Neuron (in vitro differentiated cells): ENCODE results near the gene PRDM9.
"Not testable (repeated sequence)": the region's sequence is repeated elsewhere in the genome, so short reads cannot be mapped to it uniquely, and the experiment has no call there.

Source experiments
- H2AFZ ChIP-seq: one replicate; pipeline ENCODE4 v1.6.1; 2013; ENCODE audit warnings: low read depth, mild to moderate bottlenecking, inconsistent platforms, low read length, moderate library complexity
- H3K27me3 ChIP-seq: one replicate; pipeline ENCODE4 v1.6.1; 2013; ENCODE audit warnings: low read length; ENCODE audit not compliant: insufficient read depth
- H3K36me3 ChIP-seq: one replicate; pipeline ENCODE4 v1.6.1; 2013; ENCODE audit warnings: low read length; ENCODE audit not compliant: insufficient read depth
- H3K4me1 ChIP-seq: one replicate; pipeline ENCODE4 v1.6.1; 2013; ENCODE audit warnings: low read length; ENCODE audit not compliant: insufficient read depth
- H3K4me3 ChIP-seq: 2 replicates; pipeline ENCODE4 v1.5.1; 2013; ENCODE audit warnings: mild to moderate bottlenecking, low read length, moderate library complexity
- H3K9me3 ChIP-seq: one replicate; pipeline ENCODE4 v1.6.1; 2013; ENCODE audit warnings: low read length

PRDM9 gene

DNA sequence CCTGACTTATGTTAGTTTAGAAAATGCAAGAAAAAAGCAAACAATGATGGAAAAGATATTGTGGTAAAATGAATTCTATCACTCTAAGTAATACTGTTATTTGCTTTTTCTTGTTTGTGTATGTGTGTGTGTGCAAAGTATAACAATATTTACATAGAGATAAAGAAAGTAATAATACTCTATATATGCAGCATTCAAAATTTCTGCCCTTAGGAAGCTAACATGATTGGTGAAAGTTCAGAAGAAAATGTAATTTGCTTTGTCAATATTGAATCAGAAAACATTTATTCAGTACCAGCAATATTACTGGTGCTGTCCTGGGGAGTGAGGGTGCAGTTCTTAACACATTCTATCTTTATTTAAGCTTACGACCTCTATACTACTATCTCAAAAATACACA is 12.9 kb upstream of the PRDM9 start:
- H2AFZ ChIP-seq: no peak overlapping the region
- no peak overlapping the region for H3K4me3 ChIP-seq
- no peaks in the 10 kb centered on the region for H3K36me3 ChIP-seq
- H3K4me1 ChIP-seq: no peaks in the 10 kb centered on the region
- H3K9me3 ChIP-seq: no peaks in the 10 kb centered on the region
- H3K27me3 ChIP-seq: no peaks in the 10 kb centered on the region

DNA sequence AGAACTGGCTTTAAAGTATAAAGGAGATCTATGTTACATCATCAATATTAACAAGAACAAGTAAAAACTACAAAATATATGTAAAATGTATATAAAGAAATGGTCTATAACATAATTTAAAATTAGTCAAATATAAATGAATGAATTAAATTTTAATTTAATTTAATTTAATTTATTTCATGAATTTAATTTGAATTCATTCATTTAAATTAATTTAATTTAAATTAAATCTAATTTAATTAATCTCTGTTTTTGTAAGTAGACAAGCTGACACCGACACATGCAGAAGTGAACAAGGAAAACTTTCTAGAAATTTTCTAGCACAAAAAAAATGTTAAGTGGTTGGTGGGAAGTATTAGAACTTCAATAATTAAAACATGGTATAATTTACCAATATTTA is 10.8 kb upstream of the PRDM9 start:
- Histone ChIP-seq H3K27me3 (no peaks in the 10 kb centered on the region), H3K4me1 (no peaks in the 10 kb centered on the region), H3K4me3 (no peak overlapping the region), H3K36me3 (no peaks in the 10 kb centered on the region), H2AFZ (no peak overlapping the region), H3K9me3 (no peaks in the 10 kb centered on the region)

DNA sequence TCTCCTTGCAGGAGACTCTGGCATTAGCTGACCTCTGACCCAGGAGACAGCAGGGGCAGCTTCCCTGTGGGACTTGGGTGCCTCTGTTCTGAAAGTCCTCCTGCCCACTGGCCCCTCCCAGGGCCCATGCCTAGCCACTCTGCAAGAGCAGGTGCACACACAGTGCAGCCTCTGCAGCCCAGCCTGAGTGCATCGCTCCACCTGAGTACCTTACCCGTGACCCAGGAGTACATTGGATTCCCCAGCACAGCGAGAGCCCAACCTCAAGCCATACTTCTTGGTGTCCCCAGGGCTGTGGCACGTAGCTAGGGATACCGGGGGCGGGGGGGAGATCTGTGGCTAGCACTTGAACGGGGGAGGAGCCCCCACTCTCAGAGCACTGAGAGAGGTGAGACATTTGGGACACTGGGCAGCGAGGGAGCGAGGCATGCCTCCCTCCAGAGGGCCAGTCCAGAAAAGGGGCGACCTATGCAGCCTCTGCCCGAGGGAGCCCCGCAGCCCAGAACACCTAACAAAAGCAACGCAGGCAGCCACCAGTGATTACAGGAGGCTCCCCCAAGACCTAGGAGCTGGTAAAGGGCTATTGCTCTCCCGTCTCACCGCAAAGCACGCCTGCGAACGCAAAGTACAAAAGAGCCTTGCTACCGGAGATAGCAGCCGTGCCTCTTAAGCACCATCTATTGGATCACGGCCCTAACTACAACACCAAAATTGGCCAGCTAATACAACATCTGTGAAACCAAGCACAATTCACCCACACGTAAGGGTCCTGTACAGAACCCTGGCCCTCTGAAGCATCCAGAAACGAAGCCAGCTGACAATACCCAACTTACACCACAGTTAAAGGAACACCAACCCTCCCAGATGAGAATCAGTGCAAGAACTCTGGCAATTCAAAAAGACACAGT is 826 bp upstream of the PRDM9 start:
- no peaks in the 10 kb centered on the region for H3K27me3 ChIP-seq
- H3K9me3 ChIP-seq: no peaks in the 10 kb centered on the region
- H3K4me1 ChIP-seq: no peaks in the 10 kb centered on the region
- H2AFZ ChIP-seq: peak overlapping the region; percentile 52
- no peak overlapping the region for H3K4me3 ChIP-seq
- no peaks in the 10 kb centered on the region for H3K36me3 ChIP-seq

DNA sequence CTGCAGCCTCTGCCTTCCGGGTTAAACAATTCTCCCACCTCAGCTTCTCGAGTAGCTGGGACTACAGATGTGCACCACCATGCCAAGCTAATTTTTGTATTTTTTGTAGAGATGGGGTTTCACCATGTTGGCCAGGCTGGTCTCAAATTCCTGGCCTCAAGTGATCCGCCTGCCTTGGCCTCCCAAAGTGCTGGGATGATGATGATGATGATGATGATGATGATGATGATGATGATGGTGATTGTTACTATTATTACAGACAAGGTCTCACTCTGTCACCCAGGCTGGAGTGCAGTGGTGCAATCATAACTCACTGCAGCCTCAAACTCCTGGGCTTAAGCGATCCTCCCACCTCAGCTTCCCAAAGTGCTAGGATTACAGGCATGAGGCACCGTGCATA is 3.0 kb downstream of the PRDM9 start:
- not testable (repeated sequence) for H2AFZ ChIP-seq, H3K9me3 ChIP-seq, H3K4me1 ChIP-seq, H3K27me3 ChIP-seq, H3K36me3 ChIP-seq, H3K4me3 ChIP-seq

DNA sequence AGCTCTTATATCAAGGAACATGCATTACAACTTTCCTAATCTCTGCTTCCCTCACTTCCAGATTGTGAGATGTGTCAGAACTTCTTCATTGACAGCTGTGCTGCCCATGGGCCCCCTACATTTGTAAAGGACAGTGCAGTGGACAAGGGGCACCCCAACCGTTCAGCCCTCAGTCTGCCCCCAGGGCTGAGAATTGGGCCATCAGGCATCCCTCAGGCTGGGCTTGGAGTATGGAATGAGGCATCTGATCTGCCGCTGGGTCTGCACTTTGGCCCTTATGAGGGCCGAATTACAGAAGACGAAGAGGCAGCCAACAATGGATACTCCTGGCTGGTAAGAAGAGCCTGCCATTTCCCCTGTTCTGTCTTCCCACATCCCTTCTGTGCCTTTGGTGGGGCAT is 15.1 kb downstream of the PRDM9 start:
- Histone ChIP-seq H3K4me3 (no peak overlapping the region), H3K4me1 (no peaks in the 10 kb centered on the region), H3K36me3 (no peaks in the 10 kb centered on the region), H3K9me3 (no peaks in the 10 kb centered on the region), H2AFZ (no peak overlapping the region), H3K27me3 (no peaks in the 10 kb centered on the region)

DNA sequence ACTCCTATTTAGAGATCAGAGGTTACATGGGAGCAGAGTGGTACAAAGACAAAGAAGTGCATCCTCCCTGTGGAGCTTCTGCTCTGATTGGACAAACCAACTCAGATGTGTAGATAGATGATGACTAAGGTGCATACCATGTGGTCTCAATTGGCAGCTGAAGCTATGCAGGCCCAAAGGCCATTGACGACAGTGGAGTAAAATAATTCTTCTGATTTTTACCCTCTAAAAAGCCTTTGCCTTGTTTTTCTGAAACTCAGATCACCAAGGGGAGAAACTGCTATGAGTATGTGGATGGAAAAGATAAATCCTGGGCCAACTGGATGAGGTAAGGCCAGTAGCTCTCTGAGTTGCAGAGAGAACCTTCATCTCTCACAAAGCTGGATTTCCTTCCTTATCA is 15.6 kb downstream of the PRDM9 start:
- Histone ChIP-seq H3K9me3 (no peaks in the 10 kb centered on the region), H3K36me3 (no peaks in the 10 kb centered on the region), H3K4me1 (no peaks in the 10 kb centered on the region), H3K27me3 (no peaks in the 10 kb centered on the region), H3K4me3 (no peak overlapping the region), H2AFZ (no peak overlapping the region)

DNA sequence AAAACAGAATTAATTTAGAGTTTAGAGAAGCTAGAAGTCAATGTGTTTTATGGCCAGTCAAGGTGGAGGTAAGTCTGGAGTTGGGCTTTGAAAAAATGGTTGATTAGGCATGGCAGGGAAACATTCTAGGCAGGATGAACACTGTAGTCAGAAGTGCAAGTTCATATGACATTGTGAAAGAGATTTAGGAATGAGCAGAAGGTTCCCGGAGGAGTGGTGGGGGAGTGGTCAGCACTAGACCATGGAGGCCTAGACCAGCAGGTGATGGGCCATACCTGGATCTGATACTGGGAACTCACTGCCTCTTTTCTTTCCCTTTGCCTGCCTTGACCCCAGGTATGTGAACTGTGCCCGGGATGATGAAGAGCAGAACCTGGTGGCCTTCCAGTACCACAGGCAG is 16.6 kb downstream of the PRDM9 start:
- Histone ChIP-seq H3K9me3 (no peaks in the 10 kb centered on the region), H3K36me3 (no peaks in the 10 kb centered on the region), H3K27me3 (no peaks in the 10 kb centered on the region), H3K4me1 (no peaks in the 10 kb centered on the region), H2AFZ (no peak overlapping the region), H3K4me3 (no peak overlapping the region)

DNA sequence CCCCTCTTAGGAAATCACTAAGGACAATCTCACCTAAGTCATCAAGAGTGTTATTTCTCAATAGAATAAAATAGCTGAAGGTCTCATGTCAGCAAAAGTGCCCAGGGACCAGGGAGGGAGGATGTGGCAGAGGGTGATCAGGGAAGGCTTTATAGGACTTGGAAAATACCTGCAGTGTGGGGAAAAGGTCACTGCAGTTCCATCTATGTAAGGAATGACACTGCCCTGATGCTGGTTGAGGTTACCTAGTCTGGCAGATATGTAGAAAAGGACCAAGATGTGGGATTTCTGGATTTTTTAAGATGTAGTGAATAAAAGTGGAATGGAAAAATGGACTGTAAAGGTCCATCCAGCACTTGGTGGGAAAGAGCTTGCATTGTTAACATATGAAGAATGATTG is 18.3 kb downstream of the PRDM9 start:
- H2AFZ ChIP-seq: no peak overlapping the region
- H3K4me3 ChIP-seq: no peak overlapping the region
- H3K4me1 ChIP-seq: no peaks in the 10 kb centered on the region
- H3K9me3 ChIP-seq: no peaks in the 10 kb centered on the region
- no peaks in the 10 kb centered on the region for H3K36me3 ChIP-seq
- no peaks in the 10 kb centered on the region for H3K27me3 ChIP-seq

DNA sequence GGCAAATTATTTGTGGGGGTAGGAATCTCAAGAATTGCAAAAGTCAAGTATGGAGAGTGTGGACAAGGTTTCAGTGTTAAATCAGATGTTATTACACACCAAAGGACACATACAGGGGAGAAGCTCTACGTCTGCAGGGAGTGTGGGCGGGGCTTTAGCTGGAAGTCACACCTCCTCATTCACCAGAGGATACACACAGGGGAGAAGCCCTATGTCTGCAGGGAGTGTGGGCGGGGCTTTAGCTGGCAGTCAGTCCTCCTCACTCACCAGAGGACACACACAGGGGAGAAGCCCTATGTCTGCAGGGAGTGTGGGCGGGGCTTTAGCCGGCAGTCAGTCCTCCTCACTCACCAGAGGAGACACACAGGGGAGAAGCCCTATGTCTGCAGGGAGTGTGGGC is 19.2 kb downstream of the PRDM9 start:
- not testable (repeated sequence) for H3K27me3 ChIP-seq, H3K36me3 ChIP-seq, H3K4me3 ChIP-seq, H2AFZ ChIP-seq, H3K9me3 ChIP-seq, H3K4me1 ChIP-seq

DNA sequence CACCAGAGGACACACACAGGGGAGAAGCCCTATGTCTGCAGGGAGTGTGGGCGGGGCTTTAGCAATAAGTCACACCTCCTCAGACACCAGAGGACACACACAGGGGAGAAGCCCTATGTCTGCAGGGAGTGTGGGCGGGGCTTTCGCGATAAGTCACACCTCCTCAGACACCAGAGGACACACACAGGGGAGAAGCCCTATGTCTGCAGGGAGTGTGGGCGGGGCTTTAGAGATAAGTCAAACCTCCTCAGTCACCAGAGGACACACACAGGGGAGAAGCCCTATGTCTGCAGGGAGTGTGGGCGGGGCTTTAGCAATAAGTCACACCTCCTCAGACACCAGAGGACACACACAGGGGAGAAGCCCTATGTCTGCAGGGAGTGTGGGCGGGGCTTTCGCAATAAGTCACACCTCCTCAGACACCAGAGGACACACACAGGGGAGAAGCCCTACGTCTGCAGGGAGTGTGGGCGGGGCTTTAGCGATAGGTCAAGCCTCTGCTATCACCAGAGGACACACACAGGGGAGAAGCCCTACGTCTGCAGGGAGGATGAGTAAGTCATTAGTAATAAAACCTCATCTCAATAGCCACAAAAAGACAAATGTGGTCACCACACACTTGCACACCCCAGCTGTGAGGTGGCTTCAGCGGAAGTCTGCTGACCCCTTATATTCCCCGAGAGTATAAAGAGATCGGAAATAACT is 20.0 kb downstream of the PRDM9 start:
- H3K4me1 ChIP-seq, H3K4me3 ChIP-seq: not testable (repeated sequence)

DNA sequence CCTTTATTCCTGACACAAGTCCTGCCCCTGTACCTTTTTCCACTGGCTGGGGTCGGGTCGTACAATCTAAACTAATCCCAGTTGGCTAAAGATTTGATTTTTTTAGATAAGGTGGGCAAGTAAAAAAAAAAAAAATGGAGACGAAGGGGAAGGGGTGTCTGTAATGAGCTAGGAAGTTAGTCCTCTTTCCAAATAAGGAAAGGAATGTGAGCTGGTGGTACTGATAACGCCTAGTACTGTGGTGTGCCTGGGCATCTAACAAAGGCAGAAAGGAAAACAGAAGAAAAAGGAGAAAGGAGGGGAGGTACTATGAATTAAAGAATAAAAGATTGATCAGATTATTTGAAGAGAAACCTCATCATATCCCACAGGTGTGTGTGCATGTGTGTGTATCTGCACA is 21.3 kb downstream of the PRDM9 start:
- no peaks in the 10 kb centered on the region for H3K4me1 ChIP-seq
- no peak overlapping the region for H2AFZ ChIP-seq
- H3K36me3 ChIP-seq: no peaks in the 10 kb centered on the region
- H3K9me3 ChIP-seq: no peaks in the 10 kb centered on the region
- no peak overlapping the region for H3K4me3 ChIP-seq
- no peaks in the 10 kb centered on the region for H3K27me3 ChIP-seq

More for the DNA sequence above, 20.0 kb downstream of the PRDM9 start:
- H2AFZ ChIP-seq, H3K27me3 ChIP-seq, H3K9me3 ChIP-seq, H3K36me3 ChIP-seq: not testable (repeated sequence)

DNA sequence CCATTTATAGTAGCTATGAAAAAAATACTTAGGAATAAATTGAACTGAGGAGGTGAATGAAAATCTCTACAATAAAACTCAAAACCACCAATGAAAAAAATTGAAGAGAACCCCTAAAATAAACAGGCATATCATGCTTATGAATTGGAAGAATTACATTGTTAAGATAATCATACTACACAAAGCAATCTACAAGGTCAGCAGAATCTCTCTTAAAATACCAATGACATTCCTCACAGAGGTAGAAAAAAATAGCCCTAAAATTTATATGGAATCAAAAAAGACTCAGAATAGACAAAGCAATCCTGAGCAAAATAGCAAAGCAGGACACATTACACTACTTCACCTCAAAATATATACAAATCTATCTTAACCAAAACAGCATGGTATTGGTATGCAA is 23.2 kb downstream of the PRDM9 start:
- H3K9me3 ChIP-seq: no peaks in the 10 kb centered on the region
- H3K4me1 ChIP-seq: no peaks in the 10 kb centered on the region
- H2AFZ ChIP-seq: no peak overlapping the region
- no peak overlapping the region for H3K4me3 ChIP-seq
- H3K36me3 ChIP-seq: no peaks in the 10 kb centered on the region
- H3K27me3 ChIP-seq: no peaks in the 10 kb centered on the region

DNA sequence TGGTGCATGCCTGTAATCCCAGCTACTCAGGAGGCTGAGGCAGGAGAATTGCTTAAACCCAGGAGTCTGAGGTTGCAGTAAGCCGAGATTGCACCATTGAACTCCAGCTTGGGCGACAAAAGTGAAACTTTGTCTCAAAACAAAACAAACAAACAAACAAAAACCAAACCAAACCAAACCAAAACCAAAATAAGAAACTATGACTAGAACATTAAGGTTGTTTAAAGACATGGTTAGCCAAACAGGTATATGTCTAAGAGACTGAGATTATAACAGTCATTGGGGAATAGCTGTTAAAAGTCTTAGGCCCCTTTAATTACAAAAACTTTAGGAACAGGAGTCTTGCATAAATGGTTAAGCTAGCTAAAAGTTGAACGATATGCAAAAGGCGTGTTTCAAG is 63.6 kb downstream of the PRDM9 start:
- Histone ChIP-seq H2AFZ (no peak overlapping the region), H3K27me3 (no peaks in the 10 kb centered on the region), H3K36me3 (no peaks in the 10 kb centered on the region), H3K4me1 (no peaks in the 10 kb centered on the region), H3K9me3 (no peaks in the 10 kb centered on the region), H3K4me3 (no peak overlapping the region)
